ENCODE measurements around the gene TIMM22.

TIMM22 gene

DNA sequence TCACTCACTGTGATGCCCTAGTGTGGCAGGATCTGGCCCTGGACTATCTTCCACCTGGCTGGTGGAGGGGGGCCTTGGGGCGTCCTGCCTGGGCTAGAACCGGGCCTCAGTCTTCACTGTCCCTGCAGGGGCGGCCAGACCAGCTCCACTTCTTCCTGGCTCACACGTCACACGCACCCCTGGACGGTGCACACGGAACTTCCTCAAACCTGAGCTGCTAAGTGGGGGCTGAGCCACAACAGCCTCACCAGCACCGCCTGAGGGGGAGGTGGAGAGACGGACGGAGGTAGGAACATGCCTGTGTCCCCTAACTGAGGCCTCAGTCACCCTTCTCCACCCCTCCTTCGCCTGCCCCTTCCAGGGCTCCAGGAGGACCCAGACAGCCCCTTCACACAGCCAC lies 36.6 kb downstream of the TIMM22 start:
- DNase-seq: no peak
- no peak overlapping the region for H3K27ac ChIP-seq
- H3K9me3 ChIP-seq: no peaks in the 10 kb centered on the region
- intact Hi-C loops (cut with DNase I; ENCODE audit: low total_unique reads): no loop called here
- H3K4me1 ChIP-seq: peaks cover 3 to 40% (median 32%) of the 10 kb centered on the region in 4 donors
- TF ChIP-seq, protein P1, sequence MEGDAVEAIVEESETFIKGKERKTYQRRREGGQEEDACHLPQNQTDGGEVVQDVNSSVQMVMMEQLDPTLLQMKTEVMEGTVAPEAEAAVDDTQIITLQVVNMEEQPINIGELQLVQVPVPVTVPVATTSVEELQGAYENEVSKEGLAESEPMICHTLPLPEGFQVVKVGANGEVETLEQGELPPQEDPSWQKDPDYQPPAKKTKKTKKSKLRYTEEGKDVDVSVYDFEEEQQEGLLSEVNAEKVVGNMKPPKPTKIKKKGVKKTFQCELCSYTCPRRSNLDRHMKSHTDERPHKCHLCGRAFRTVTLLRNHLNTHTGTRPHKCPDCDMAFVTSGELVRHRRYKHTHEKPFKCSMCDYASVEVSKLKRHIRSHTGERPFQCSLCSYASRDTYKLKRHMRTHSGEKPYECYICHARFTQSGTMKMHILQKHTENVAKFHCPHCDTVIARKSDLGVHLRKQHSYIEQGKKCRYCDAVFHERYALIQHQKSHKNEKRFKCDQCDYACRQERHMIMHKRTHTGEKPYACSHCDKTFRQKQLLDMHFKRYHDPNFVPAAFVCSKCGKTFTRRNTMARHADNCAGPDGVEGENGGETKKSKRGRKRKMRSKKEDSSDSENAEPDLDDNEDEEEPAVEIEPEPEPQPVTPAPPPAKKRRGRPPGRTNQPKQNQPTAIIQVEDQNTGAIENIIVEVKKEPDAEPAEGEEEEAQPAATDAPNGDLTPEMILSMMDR (IDR thresholded peaks at IDR 0.05): no peak
- H3K36me3 ChIP-seq: peaks cover 0 to 24% (median 8%) of the 10 kb centered on the region in 3 donors
- no peaks in the 10 kb centered on the region for H3K27me3 ChIP-seq
- H3K4me3 ChIP-seq: no peak overlapping the region

DNA sequence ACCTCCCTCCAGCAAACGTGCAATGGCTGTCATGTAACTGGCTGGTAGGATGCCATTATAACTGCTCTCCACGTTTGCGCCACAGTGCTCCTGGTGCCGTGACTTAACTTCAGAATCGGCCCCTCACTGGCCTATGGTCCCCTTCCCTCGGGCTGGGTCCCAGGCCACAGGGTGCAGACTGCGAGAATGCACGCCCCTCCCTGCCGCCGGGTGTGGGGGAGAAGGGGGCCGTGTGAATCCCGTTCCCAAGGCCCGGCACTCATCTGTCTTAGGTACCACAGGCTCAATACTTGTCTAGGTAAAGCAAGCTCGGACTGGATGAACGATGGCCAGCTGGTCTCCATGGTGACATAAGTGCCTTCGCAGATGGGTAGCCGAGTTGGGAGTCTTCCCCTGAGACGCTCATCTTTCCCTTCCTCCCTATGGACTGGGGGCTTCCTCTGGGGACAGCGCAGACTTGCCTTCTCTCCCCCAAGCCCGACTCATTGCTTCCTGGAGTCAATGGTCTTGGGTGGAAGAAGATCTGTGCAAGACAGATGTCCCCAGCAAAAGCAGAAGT lies 37.8 kb downstream of the TIMM22 start:
- no peak for DNase-seq
- Histone ChIP-seq H3K4me1 (peaks cover 0 to 38% (median 29%) of the 10 kb centered on the region in 4 donors), H3K9me3 (no peaks in the 10 kb centered on the region), H3K4me3 (no peak overlapping the region), H3K36me3 (peaks cover 0 to 27% (median 8%) of the 10 kb centered on the region in 3 donors), H3K27me3 (no peaks in the 10 kb centered on the region), H3K27ac (no peak overlapping the region)
- TF ChIP-seq, protein P1 (IDR thresholded peaks at IDR 0.05): no peak
- intact Hi-C loops (cut with DNase I; ENCODE audit: low total_unique reads): no loop called here

DNA sequence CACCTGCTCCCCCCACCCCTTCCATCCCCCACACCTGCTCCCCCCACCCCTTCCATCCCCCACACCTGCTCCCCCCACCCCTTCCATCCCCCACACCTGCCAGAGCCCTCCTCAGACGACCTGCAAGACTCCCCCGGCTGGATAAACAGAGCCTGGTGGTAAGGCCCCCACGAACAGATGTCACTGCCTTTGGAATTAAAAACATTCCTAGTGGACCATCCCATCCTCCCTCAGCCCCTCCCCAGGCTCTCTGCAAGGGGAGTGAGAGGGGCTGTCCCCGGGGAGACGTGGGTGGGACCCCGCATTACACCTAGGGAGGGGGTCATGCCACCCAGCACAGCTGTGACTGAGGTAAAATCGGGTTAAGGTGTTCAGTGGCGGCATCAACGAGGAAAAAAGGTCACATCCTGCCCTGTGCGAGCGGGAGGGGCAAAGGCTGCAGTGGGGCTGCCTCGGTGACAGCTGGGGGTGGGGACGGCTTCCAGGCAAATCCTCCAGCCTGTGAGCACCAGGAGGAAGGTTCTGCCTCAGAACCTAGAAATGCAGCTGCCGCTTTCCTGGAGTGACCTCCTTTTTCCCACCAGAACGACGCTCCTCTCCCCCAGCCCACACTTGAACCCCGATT lies 38.7 kb downstream of the TIMM22 start:
- Histone ChIP-seq H3K27me3 (no peaks in the 10 kb centered on the region), H3K4me1 (peaks cover 0 to 38% (median 28%) of the 10 kb centered on the region in 4 donors), H3K27ac (no peak overlapping the region), H3K36me3 (peaks cover 0 to 27% (median 8%) of the 10 kb centered on the region in 3 donors), H3K4me3 (no peak overlapping the region), H3K9me3 (no peaks in the 10 kb centered on the region)
- no peak for DNase-seq
- TF ChIP-seq, protein P1 (IDR thresholded peaks at IDR 0.05): no peak
- intact Hi-C loops (cut with DNase I; ENCODE audit: low total_unique reads): no loop called here

DNA sequence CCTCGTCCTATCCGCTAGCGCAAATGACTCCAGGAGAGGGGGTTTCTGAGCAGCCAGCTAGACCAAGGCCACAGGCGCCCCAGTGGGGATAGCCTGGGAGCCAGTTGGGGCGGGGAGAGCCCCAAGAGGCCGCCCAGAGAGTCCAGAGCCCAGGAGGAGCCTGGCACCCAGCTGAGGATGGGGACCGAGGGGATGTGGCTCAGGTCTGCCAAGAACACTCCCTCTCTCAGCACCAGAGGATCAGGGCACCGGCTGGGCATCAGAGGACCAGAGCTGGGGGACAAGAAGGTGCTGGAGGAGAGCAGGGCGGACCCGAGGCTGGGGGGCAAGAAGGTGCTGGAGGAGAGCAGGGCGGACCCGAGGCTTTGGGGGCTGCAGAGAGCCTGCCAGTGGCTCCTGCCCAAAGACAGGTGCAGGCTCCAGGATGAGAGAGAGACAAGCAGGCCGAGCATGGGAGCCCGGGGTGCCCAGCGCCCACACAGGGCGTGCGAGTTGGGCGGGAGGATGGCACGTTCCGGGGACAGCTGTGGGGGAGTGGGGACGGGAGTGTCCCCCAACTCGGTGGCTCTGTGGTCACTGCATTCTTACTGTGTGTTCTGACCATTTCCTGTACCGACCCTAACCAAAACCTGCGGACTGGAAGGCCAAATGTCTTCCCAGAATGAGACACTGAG lies 39.4 kb downstream of the TIMM22 start:
- intact Hi-C loops (cut with DNase I; ENCODE audit: low total_unique reads): no loop called here
- H3K4me3 ChIP-seq: no peak overlapping the region
- H3K36me3 ChIP-seq: peaks cover 0 to 27% (median 8%) of the 10 kb centered on the region in 3 donors
- no peak for DNase-seq
- H3K4me1 ChIP-seq: peaks cover 0 to 37% (median 27%) of the 10 kb centered on the region in 4 donors
- H3K27ac ChIP-seq: no peak overlapping the region
- no peaks in the 10 kb centered on the region for H3K9me3 ChIP-seq
- TF ChIP-seq, protein P1 (IDR thresholded peaks at IDR 0.05): no peak
- no peaks in the 10 kb centered on the region for H3K27me3 ChIP-seq

DNA sequence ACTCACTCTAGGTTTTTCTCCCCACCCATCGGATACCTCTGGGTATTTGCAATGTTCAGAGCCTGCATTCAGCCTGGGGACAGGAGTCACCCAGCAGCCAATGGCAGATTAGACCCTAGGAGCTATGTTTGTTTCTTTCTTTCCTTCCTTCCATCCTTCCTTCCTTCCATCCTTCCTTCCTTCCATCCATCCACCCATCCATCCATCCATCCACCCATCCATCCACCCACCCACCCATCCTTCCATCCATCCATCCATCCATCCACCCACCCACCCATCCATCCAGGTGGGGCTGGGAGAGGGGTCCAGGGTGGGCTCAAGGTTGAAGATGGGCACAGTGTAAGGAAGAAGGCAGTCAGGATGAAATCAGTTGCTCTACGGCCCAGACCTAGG lies 39.9 kb downstream of the TIMM22 start:
- intact Hi-C loops (cut with DNase I; ENCODE audit: low total_unique reads): no loop called here
- H3K27ac ChIP-seq: no peak overlapping the region

More for the DNA sequence above, 39.9 kb downstream of the TIMM22 start:
- H3K4me3 ChIP-seq: no peak overlapping the region
- H3K4me1 ChIP-seq: peaks cover 0 to 32% (median 24%) of the 10 kb centered on the region in 4 donors
- TF ChIP-seq, protein P1 (IDR thresholded peaks at IDR 0.05): no peak
- H3K9me3 ChIP-seq: no peaks in the 10 kb centered on the region
- peaks cover 0 to 32% (median 8%) of the 10 kb centered on the region in 3 donors for H3K36me3 ChIP-seq
- DNase-seq: no peak
- H3K27me3 ChIP-seq: no peaks in the 10 kb centered on the region
